Esophagus squamous epithelium (tissue), 5 donors: Measurements from ENCODE around the gene CDC42SE1. TPM values are rescaled to one million over a fixed set of nuclear protein-coding genes. Genes with fewer than 3 reads are reported as not detected.

Source experiments
- DNase-seq: peaks from one replicate; lab custom pipeline; 2025; lab: John Stamatoyannopoulos, UW
- H3K27ac ChIP-seq, 4 donors: fragments of 200-600 bp; sonication (generic); one replicate each; pipeline ENCODE4 v1.5.1; 2016 to 2019; ENCODE audit warnings: mild to moderate bottlenecking in 1 of 4
- H3K27me3 ChIP-seq, 4 donors: fragments of 200-600 bp; sonication (generic); 1 replicate in 3 of 4; 2 replicates in 1 of 4; pipeline versions ENCODE4 v1.5.1 to v1.6.0; 2017 to 2021; ENCODE audit warnings: antibody characterized with exemption in 1 of 4
- H3K36me3 ChIP-seq, 3 donors: fragments of 200-600 bp; sonication (generic); one replicate each; pipeline ENCODE4 v1.5.1; 2016 to 2019
- H3K4me1 ChIP-seq, 3 donors: fragments of 200-600 bp; sonication (generic); one replicate each; pipeline ENCODE4 v1.5.1; 2017 to 2019
- H3K4me3 ChIP-seq, 4 donors: fragments of 200-600 bp; sonication (generic); 1 replicate in 3 of 4; 2 replicates in 1 of 4; pipeline ENCODE4 v1.5.1; 2016 to 2019; ENCODE audit warnings: mild to moderate bottlenecking in 2 of 4, moderate library complexity in 1 of 4
- H3K9me3 ChIP-seq, 3 donors: fragments of 200-600 bp; sonication (generic); one replicate each; pipeline ENCODE4 v1.5.1; 2016 to 2019
- POLR2A ChIP-seq, 4 donors: fragments of 450-650 bp; IDR thresholded peaks; one replicate each; pipeline ENCODE4 v1.6.1; 2017; ENCODE audit warnings: antibody characterized with exemption in 4 of 4, mild to moderate bottlenecking in 4 of 4, moderate library complexity in 3 of 4
- WGBS, 2 donors: methylation state at CpG; one replicate each; pipeline ENCODE4 v1.1.5; 2018; 5-methylcytosine and 5-hydroxymethylcytosine counted together
- intact Hi-C: fragments of 100-400 bp; cut with DNase I; formaldehyde crosslinking; loops from one replicate; pipeline ENCODE4 v1.15.0; 2022
- total RNA-seq, 4 donors: library from RNA; depleted of rRNA; stranded (reverse); fragments of >200 nt; gene quantifications; one replicate each; pipeline ENCODE4 v1.1.0, GENCODE V29; 2016
- TF ChIP-seq, protein P1 (sequence below), 6 experiments: fragments of 450-650 bp in 4 of 6; fragments of 200-600 bp in 2 of 6; sonication (generic) in 2 of 6; IDR thresholded peaks; one replicate each; pipeline ENCODE4 v1.5.1; 2016 to 2019; ENCODE audit warnings: antibody characterized with exemption in 6 of 6, mild to moderate bottlenecking in 4 of 6, moderate library complexity in 4 of 6
- donor health status: DM: yes; HTN: yes; CAD: no.

Gene CDC42SE1
- total RNA-seq, 4 donors from 2014 or later, result 86.7 to 128 (median 115) TPM

DNA sequence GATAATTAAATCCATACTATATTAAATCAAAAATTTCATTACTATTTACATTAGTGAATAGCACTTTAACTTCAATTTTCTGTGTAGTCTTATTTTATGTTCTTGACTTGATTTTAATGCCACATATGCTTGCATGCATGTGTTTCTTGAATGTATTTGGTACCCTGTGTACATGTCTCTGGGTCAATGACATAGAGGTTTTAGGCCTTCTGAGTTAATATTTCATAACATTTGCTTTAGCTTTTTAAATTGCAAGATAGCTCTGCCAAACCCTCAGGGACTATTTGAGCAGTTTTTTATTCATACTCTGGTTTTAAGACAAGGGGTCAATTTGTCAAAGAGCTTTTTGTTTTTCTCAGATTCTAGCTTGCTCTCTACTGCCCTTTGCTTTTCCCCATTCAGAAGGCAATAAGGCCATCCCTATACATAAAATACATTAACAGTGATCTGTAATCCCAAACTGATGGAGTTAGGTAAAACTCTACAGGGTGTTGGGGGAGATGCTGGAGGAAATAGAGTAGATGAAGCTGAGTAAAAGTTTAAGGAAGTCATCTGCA is 5.7 kb upstream of the CDC42SE1 start:
- Histone ChIP-seq H3K27ac (no peak overlapping the region), H3K4me3 (no peak overlapping the region), H3K27me3 (no peaks in the 10 kb centered on the region), H3K4me1 (peaks cover 0 to 22% (median 11%) of the 10 kb centered on the region in 3 donors), H3K9me3 (no peaks in the 10 kb centered on the region), H3K36me3 (no peaks in the 10 kb centered on the region)
- TF ChIP-seq, protein P1, sequence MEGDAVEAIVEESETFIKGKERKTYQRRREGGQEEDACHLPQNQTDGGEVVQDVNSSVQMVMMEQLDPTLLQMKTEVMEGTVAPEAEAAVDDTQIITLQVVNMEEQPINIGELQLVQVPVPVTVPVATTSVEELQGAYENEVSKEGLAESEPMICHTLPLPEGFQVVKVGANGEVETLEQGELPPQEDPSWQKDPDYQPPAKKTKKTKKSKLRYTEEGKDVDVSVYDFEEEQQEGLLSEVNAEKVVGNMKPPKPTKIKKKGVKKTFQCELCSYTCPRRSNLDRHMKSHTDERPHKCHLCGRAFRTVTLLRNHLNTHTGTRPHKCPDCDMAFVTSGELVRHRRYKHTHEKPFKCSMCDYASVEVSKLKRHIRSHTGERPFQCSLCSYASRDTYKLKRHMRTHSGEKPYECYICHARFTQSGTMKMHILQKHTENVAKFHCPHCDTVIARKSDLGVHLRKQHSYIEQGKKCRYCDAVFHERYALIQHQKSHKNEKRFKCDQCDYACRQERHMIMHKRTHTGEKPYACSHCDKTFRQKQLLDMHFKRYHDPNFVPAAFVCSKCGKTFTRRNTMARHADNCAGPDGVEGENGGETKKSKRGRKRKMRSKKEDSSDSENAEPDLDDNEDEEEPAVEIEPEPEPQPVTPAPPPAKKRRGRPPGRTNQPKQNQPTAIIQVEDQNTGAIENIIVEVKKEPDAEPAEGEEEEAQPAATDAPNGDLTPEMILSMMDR (IDR thresholded peaks at IDR 0.05), result no peak
- no peak for TF ChIP-seq POLR2A (IDR thresholded peaks at IDR 0.05)
- intact Hi-C loops, result no loop called here
- no peak for DNase-seq

DNA sequence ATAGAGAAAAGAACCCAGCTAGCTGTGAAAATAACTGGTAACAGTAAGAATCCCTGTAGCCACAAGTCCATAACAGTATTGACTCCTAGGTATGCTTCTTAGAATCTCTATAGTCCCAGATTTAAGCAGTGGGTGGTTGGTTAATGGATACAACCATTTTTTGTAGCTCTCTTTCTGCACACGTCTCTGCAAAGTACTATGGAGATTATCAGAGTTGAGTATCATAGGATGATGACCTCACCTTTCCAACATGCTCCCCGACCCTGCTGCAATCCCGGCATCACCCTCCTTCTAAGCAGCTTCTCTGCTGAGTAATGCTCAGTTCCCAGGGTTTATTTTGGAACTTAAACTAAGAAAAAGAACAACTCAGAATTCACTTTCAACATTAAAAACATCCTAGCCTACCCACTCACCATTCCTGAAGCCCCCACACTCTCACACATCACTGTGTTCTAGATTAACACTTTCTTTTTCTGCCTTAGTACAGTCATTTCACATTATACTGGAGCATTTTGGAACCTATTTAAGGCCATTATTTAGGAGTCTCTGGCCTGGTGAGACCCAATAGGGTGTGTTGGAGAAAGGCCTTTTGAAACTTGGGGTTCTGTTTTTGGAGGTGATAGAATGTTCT is 3.4 kb upstream of the CDC42SE1 start:
- Histone ChIP-seq H3K4me1 (peaks cover 4 to 24% (median 11%) of the 10 kb centered on the region in 3 donors), H3K36me3 (no peaks in the 10 kb centered on the region), H3K4me3 (no peak overlapping the region), H3K27me3 (no peaks in the 10 kb centered on the region), H3K27ac (no peak overlapping the region), H3K9me3 (no peaks in the 10 kb centered on the region)
- WGBS, 2 donors, result 63 to 94% methylated on average over 2 to 3 of the region's 3 CpGs
- DNase-seq, result no peak
- intact Hi-C loops, result no loop called here
- TF ChIP-seq, protein P1 (IDR thresholded peaks at IDR 0.05), result no peak
- no peak for TF ChIP-seq POLR2A (IDR thresholded peaks at IDR 0.05)

DNA sequence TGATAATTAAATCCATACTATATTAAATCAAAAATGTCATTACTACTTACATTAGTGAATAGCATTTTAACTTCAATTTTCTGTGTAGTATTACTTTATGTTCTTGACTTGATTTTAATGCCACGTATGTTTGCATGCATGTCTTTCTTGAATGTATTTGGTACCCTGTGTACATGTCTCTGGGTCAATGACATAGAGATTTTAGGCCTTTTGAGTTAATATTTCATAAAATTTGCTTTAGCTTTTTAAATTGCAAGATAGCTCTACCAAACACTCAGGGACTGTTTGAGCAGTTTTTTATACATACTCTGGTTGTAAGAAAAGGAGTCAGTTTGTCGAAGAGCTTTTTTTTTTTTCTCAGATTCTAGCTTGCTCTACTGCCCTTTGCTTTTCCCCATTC is 2.3 kb upstream of the CDC42SE1 start:
- Histone ChIP-seq H3K27me3 (no peaks in the 10 kb centered on the region), H3K36me3 (peaks cover 0 to 11% (median 0%) of the 10 kb centered on the region in 3 donors), H3K9me3 (no peaks in the 10 kb centered on the region), H3K4me3 (no peak overlapping the region), H3K4me1 (peaks cover 13 to 35% (median 23%) of the 10 kb centered on the region in 3 donors), H3K27ac (no peak overlapping the region)
- intact Hi-C loops, result no loop called here
- WGBS, 2 donors, result 69 to 80% methylated on average over 2 of the region's 2 CpGs
- DNase-seq, result no peak
- TF ChIP-seq, protein P1 (IDR thresholded peaks at IDR 0.05), result no peak
- TF ChIP-seq POLR2A (IDR thresholded peaks at IDR 0.05), result no peak

DNA sequence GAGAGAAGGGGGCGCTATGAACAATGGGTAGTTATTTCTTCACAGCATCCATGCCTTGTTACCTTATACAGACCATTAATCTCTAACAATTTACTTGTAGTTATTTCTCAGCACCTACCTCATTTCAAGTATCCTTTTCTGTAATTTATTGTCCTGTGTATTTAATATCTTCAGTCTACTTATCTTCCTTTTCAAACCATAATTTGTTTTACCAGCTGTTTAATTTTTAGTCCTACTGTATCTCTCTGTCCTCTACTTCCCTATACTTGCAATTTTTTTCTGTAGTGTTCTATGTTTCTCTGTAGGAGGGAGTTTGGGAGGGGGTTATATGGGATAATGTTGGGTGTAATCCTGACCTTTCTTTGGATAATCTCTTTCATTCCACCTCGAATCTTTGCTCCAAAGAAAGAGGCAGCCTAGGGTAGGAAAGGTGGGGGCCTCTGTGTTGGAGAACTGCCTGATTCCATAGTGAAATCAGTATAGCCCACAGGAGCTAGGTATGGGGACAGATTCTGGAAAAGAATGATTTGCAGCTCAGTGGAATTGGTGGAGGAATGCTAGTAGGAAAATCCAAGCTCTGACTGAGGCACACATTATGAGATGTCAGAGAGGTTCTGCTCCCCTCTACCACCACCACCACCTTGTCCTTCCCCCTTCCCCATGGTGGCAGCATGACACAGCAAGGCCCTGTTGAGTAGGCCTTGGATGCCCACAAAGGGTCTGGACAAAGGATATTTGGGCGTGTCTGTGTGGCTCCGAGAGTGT is 1.4 kb upstream of the CDC42SE1 start:
- DNase-seq, result no peak
- 56% methylated on average over 3 to 4 of the region's 4 CpGs for WGBS, 2 donors
- Histone ChIP-seq H3K36me3 (peaks cover 0 to 19% (median 0%) of the 10 kb centered on the region in 3 donors), H3K27ac (peak overlapping the region in 2 of 4 donors; percentile 99), H3K9me3 (no peaks in the 10 kb centered on the region), H3K27me3 (no peaks in the 10 kb centered on the region), H3K4me1 (peaks cover 21 to 44% (median 31%) of the 10 kb centered on the region in 3 donors), H3K4me3 (peak overlapping the region; percentile 83 to 99 (median 96))
- TF ChIP-seq, protein P1 (IDR thresholded peaks at IDR 0.05), result no peak
- TF ChIP-seq POLR2A (IDR thresholded peaks at IDR 0.05), result no peak
- intact Hi-C loops, result no loop called here
